MCF 10A (cell line): Measurements from ENCODE around the gene SERAC1. TPM values are rescaled to one million over a fixed set of nuclear protein-coding genes. Genes with fewer than 3 reads are reported as not detected.
A peak's percentile ranks its signal among the peaks of the same experiment; 100 is the strongest.

Experiments used
- BruUV-seq: library from RNA; stranded (reverse); fragments of 400-500 nt; replicated peaks from 2 replicates; lab custom pipeline; 2021; lab: Mats Ljungman, UMichigan
- CTCF ChIA-PET: fragments of 300-600 bp; sonication (Branson Sonifier 250); formaldehyde crosslinking; extraction: SDS; loops from one replicate; lab custom pipeline; 2021; ENCODE audit warnings: antibody characterized with exemption, inconsistent platforms; lab: Yijun Ruan, JAX
- POLR2A ChIA-PET: fragments of 300-600, 350-650 bp; sonication (Branson Sonifier 250); formaldehyde crosslinking; extraction: SDS; loops from one replicate; lab custom pipeline; 2020; ENCODE audit warnings: antibody characterized with exemption, inconsistent platforms; lab: Yijun Ruan, JAX
- DNase-seq: peaks from one replicate; pipeline ENCODE4 v3.0.0-alpha.2; 2018; ENCODE audit not compliant: unreplicated experiment
- H3K27ac Mint-ChIP-seq: one replicate; pipeline ENCODE4 v1.8.0; 2022; ENCODE audit warnings: mild to moderate bottlenecking, low read depth, mixed read lengths; ENCODE audit not compliant: unreplicated experiment
- H3K27me3 Mint-ChIP-seq: one replicate; pipeline ENCODE4 v1.8.0; 2022; ENCODE audit warnings: mixed read lengths; ENCODE audit not compliant: insufficient read depth, unreplicated experiment
- H3K36me3 Mint-ChIP-seq: one replicate; pipeline ENCODE4 v1.8.0; 2022; ENCODE audit warnings: mild to moderate bottlenecking, moderate library complexity, mixed read lengths; ENCODE audit not compliant: insufficient read depth, unreplicated experiment
- H3K4me1 Mint-ChIP-seq: one replicate; pipeline ENCODE4 v1.8.0; 2022; ENCODE audit warnings: mixed read lengths; ENCODE audit not compliant: insufficient read depth, unreplicated experiment
- H3K4me3 Mint-ChIP-seq: one replicate; pipeline ENCODE4 v1.8.0; 2022; ENCODE audit warnings: mild to moderate bottlenecking, moderate library complexity, mixed read lengths; ENCODE audit not compliant: unreplicated experiment
- H3K9me3 Mint-ChIP-seq: one replicate; pipeline ENCODE4 v1.8.0; 2022; ENCODE audit warnings: mixed read lengths; ENCODE audit not compliant: unreplicated experiment
- intact Hi-C: fragments of 100-400 bp; cut with micrococcal nuclease; formaldehyde crosslinking; loops from 2 replicates; pipeline ENCODE4 v1.14.1; 2022
- total RNA-seq: library from RNA; stranded (reverse); gene quantifications from 2 replicates; pipeline ENCODE4 v1.2.3, GENCODE V29; 2022
- TF ChIP-seq, protein P1 (sequence below): fragments of 200-600 bp; IDR thresholded peaks from one replicate; pipeline ENCODE4 v1.8.0; 2022; ENCODE audit warnings: antibody characterized with exemption, mild to moderate bottlenecking; ENCODE audit not compliant: unreplicated experiment

Gene SERAC1
- total RNA-seq, 1 experiment from 2014 or later, result 5.3 TPM

DNA sequence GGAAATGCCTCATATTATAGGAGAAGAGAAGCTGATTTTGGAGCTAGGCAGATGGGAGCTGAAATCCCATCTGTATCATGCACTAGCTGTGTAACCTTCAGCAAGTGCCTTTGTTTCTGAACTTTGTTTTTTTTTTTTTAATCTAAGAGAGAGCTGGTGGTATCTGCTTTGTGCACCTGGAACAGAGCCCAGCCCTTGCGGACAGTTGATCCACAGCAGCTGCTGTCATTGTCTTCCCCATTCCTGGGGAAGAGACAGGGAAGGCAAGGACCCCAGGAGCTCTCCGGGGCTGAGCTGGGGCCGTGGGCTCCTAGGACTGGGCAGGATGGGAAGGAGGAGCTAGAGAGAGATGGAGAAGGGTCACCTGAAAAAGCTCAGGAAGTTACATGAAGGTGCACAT lies 94.3 kb downstream of the SERAC1 start:
- TF ChIP-seq, protein P1, sequence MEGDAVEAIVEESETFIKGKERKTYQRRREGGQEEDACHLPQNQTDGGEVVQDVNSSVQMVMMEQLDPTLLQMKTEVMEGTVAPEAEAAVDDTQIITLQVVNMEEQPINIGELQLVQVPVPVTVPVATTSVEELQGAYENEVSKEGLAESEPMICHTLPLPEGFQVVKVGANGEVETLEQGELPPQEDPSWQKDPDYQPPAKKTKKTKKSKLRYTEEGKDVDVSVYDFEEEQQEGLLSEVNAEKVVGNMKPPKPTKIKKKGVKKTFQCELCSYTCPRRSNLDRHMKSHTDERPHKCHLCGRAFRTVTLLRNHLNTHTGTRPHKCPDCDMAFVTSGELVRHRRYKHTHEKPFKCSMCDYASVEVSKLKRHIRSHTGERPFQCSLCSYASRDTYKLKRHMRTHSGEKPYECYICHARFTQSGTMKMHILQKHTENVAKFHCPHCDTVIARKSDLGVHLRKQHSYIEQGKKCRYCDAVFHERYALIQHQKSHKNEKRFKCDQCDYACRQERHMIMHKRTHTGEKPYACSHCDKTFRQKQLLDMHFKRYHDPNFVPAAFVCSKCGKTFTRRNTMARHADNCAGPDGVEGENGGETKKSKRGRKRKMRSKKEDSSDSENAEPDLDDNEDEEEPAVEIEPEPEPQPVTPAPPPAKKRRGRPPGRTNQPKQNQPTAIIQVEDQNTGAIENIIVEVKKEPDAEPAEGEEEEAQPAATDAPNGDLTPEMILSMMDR, result no peak
- Mint-ChIP-seq H3K36me3 (peaks cover 44% of the 10 kb centered on the region), H3K9me3 (no peaks in the 10 kb centered on the region), H3K27ac (no peak overlapping the region), H3K4me1 (peaks cover 14% of the 10 kb centered on the region), H3K4me3 (no peak overlapping the region), H3K27me3 (no peaks in the 10 kb centered on the region)
- intact Hi-C loops, result loop anchor here (2.0 to 10.0 kb wide), 3 partner anchors 159 to 759 kb away; no protein-coding TSS in a partner anchor
- ChIA-PET POLR2A (interaction anchor here (0.6 to 0.7 kb wide), 2 partner anchors 18 to 91 kb away, joined by 3 read pairs; no protein-coding TSS in a partner anchor), CTCF (interaction anchor here (0.6 to 5.6 kb wide), 14 partner anchors 11 to 455 kb away, joined by 3 to 50 read pairs (median 4); partner anchors contain the start of gene SYNJ2)
- DNase-seq, result no peak
- no TSS peak for BruUV-seq

DNA sequence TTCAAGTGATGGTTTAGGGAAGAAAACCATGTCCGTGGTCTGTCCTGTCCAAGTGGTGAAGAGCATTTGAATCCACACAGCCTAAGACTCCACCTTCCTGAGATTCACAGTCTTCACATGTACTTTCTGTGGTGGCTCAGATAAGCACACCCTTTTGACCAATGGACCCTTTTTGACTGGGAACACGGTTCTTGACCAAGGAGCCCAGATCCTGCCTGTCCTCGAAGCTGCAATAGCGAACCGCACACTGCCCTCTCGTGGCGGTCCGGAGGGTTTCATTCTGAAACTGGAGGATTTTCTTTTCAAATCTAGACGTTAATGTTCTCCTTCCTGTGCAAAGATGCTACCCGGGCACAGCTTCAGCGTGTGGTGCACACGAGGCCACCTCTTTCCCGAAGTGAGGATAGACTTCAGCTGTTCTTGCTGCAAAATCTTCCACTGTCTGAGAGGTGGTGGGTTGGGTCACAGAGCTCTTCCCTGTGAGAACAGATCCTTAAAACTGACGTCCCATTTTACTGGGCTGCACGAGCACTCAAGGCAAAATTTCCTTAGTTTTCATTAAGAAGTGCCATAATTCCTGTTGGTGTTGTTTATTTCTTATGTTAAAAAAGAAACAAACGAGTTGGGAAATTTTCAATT lies 95.9 kb downstream of the SERAC1 start:
- Mint-ChIP-seq H3K36me3 (peaks cover 28% of the 10 kb centered on the region), H3K4me1 (peaks cover 20% of the 10 kb centered on the region), H3K27me3 (no peaks in the 10 kb centered on the region), H3K27ac (no peak overlapping the region), H3K4me3 (no peak overlapping the region), H3K9me3 (no peaks in the 10 kb centered on the region)
- CTCF ChIA-PET, result interaction anchor here (0.6 to 5.6 kb wide), 37 partner anchors 10 to 1029 kb away, joined by 3 to 50 read pairs (median 4); partner anchors contain the start of gene SYNJ2
- intact Hi-C loops, result loop anchor here (1.0 to 10.0 kb wide), 5 partner anchors 91 to 757 kb away; partner anchors contain the start of gene SYNJ2
- no TSS peak for BruUV-seq
- DNase-seq, result peak; percentile 71
- POLR2A ChIA-PET, result interaction anchor here (0.6 to 1.6 kb wide), 3 partner anchors 10 to 136 kb away, joined by 3 to 5 read pairs (median 5); no protein-coding TSS in a partner anchor
- TF ChIP-seq, protein P1, result peak; percentile 79

DNA sequence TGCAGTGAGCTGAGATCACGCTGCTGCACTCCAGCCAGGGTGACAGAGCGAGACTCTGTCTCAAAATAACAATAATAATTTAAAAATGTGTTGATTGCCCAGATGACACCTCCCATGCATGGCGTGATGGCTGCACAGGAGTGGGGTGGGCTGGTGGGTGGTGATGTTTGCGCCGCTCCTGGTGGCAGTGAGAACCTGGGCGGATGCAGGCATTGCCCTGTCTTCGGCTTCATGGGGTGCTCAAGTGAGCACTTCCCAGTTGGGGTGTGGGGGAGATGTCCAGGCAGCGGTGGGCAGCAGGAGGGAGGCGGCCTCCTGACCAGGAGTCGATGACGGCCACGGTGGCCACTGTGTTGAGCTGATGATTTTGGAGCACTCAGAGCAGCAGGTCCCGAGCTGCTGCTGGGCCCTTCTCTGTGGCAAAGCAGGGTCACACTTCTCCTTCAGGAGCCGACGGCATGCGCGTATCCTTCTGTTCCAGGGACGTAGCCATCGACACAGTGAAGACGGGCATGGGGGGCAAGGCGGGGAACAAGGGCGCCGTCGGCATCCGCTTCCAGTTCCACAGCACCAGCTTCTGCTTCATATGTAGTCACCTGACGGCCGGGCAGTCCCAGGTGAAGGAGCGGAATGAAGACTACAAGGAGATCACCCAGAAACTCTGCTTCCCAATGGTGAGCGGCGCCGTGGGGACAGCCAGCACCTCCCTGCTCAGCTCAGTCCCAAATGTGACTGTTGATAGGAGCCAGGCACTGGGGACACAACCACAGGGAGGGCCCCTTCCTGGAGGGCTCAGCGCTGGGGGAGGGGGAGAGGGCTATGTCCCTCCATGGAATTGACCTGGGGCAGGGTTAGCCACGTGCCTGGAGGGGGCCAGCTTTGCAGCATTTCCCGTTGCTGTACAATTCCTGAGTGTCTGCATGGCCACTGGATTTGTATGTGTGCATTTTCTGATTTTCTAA lies 96.7 kb downstream of the SERAC1 start:
- no peaks in the 10 kb centered on the region for H3K9me3 Mint-ChIP-seq
- TF ChIP-seq, protein P1, result no peak
- H3K4me1 Mint-ChIP-seq, result peaks cover 20% of the 10 kb centered on the region
- no peak overlapping the region for H3K4me3 Mint-ChIP-seq
- ChIA-PET CTCF (interaction anchor here (0.5 to 5.6 kb wide), 27 partner anchors 9 to 757 kb away, joined by 3 to 50 read pairs (median 5); partner anchors contain the start of gene SYNJ2), POLR2A (interaction anchor here (1.2 to 1.6 kb wide), 2 partner anchors 89 to 135 kb away, joined by 5 read pairs; no protein-coding TSS in a partner anchor)
- no TSS peak for BruUV-seq
- no peak for DNase-seq
- no peaks in the 10 kb centered on the region for H3K27me3 Mint-ChIP-seq
- intact Hi-C loops, result loop anchor here (1.0 to 10.0 kb wide), 5 partner anchors 90 to 757 kb away; partner anchors contain the start of gene SYNJ2
- no peak overlapping the region for H3K27ac Mint-ChIP-seq
- H3K36me3 Mint-ChIP-seq, result peaks cover 29% of the 10 kb centered on the region
